HG02610 (cell line): ENCODE results near the gene PLCB1.

ENCODE experiments used
- ATAC-seq: cut with Tn5 transposase; IDR thresholded peaks from one replicate; pipeline ENCODE4 v1.9.1; 2021; ENCODE audit warnings: mild to moderate bottlenecking, moderate library complexity; ENCODE audit not compliant: unreplicated experiment

Gene PLCB1

DNA sequence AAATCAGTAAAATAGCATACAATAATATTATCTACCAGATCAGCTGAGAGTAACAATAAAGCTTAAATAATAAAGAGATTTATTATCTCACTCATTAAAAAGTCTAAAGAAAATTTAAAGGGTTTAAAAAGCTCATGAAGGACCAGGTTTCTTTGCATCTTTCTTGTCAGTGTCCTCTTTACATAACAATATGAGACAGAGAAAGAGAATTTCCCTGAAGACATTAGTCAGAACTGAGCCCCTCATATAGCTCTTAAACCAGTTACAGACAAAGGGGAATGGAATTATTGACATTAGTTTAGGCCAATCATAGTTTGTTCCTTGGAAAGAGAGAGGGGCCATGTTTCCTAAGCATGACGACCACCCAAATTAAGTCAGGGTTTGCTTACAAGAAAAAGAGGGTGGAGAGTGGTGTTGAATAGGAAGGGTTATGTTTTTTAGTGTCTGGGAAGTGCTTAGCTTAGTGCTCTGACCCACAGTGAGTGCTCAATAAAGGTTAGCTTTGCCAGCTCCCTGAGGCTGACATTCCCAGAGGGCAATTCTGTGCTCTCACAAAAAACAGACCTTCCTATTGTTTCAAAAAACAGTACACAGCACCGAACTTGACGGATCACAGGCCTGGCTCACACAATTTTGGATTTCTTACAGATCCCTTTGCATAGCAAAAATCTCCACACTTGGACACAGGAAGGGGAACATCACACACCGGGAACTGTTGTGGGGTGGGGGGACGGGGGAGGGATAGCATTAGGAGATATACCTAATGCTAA lies 3.6 kb upstream of the PLCB1 start:
- no peak for ATAC-seq

DNA sequence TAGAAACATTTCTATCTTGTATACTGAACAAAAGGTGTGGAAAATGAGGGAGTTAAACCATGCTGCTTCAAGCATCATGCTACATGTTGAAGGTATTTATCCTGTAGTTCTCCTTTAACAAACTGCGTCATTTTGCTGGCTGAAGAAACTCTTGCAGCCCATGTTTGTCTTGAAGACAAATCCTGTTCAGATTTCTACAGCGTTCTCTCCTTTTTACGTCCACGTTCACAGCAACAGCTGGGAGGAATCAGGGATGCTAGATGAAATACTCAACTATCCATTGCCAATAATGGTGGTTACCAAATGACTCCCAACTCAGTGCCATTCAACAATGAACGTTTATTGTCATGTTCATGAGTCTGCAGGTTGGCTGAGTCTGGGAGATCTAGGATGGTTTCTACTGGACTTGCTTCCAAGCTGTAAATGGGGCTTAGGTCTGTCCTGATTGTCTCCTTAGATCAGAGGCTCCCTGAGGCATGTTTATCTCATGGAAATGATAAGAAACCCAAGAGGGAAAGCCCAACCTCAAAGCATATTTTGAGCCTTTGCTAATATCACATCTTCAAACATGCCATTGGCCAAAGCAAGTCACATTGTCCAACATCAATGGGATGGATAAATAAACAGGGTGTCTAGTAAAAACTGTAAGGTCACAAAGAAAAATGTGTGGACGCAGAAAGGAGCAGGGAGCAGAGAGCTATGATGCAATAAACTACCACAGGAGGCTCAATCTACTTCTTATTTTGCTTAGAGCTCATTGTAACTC lies 2.7 kb upstream of the PLCB1 start:
- no peak for ATAC-seq

DNA sequence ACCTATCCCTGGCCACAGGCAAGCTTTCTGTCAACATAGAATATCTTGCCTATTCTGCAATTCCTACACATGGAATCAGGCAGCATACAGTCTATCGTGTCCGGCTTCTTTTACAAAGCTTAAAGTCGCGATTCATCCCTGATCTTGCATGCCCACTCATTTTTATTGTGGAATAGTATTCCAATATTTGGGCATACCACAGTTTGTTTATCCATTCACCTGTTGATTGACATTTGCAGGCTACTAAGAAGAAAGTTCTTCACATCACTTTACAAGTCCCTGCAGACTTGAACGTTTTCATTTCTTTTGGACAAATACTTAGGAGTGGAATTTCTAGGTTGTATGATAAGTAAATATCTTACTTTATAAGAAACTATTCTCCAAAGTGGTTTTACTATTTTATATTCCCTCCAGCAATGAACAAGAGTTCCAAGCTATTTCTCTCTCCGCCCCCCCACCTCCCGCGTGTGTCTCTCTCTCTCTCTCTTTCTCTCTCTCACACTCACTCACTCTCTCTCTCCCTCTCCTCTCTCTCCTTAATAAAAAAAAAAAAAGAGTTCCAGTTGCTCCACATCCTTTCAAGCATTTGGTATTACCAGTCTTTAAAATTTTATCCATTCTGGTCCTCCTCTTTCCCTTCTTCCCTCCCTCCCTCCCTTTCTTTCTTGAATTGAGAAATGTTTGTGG lies 1.1 kb upstream of the PLCB1 start:
- ATAC-seq, result no peak

DNA sequence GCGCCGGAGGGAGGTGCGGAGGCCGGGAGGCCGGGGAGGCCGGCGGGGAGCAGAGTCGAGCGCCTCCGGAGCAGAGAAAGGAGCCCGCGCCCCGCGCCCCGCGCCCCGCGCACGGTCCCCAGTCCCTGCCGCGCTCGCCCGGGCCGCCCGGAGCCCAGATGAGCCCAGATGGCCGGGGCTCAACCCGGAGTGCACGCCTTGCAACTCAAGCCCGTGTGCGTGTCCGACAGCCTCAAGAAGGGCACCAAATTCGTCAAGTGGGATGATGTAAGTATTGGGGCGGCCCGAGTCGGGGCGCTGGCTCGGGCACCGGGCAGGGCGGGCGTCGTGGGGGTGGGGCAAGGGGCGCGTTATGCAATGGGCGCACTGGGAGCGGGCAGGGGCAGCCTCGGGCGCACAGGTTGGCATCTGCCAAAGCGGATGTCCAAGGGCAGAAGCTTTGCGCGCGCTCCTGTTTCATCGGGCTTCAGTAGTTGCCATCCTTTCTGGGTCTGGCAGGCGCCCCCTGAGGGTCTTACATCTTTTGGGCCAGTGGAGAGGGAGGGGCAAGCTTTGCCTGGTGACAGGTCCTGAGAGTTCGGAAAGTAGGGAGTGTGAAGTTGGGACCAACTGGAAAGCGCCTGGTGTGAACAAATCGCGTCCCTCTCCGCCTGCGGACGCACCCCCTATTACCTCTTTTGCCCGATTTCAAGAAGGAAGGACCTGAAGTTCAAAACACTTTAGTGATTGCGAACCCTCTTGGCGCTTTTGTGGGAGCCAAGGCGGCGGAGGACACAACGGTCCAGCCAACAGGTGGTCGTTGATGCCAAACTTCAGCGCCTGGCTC lies 631 bp downstream of the PLCB1 start:
- no peak for ATAC-seq

DNA sequence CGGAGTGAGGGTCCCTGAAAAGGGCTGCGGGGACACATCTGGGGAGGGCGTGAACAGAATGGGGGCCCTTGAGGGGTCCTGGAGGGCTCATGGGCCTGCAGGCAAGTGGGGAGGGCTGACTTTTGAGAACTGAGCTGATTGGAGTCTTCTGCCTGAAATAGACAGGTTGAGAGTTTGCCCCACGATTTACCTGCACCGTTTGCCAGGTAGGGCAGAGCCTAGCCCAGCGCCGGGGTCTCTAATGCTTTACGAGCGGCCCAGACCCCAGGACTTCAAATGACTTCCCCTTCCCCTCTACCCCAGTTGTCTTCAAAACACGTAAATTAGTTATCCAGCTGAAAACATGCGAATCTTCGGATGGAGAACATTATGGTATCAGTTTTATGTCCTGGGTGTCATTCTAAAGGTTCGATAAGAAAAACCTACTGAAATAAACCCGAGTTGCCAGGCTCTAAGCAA lies 1.3 kb downstream of the PLCB1 start:
- ATAC-seq, result no peak

DNA sequence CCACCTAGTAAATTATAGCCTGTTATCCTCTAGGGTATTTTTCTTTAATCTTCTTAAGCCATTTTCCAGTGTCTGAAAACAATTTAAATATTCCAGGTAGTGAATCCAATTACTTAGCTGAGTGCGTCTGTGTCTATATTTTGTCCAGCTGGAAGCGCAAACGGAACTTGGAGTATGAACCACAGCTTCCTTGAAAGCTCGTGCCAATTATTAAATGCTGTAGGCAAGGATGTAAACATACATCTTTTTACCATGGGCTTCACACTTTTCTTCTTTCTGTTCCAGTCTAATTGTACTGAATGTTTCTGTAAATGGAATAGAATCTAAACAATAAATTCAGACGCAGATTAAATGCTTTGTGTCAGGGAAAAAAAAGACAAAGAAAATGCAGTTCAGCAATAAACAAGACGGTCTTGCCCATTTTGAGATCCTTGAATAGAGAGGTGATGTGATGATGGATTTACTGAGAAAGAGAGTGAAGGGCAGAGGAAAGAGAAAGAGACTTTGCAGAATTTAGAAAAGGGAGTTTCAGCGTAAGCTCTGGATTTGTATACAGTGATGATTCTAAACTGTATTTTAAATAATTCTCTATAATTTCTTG lies 1.9 kb downstream of the PLCB1 start:
- ATAC-seq, result no peak

DNA sequence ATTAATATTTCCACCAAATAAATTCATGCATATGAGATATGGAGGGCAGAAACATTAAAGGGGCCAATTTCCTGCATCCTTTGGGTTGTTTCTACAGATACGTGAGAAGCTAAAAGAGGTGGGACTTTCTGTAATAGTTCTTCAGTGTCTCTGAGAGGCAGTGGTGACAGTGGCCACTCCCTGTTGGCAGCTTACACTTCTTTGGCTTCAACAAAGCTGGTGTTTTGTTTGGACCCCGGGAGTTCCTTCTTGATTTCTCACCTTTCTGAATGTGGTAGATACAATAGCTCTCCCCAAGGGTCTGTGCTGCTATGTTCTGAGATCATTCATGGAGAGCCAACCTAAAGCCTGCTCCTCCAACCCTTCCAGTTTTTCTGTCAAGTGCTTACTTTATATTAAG lies 7.8 kb downstream of the PLCB1 start:
- ATAC-seq, result no peak

DNA sequence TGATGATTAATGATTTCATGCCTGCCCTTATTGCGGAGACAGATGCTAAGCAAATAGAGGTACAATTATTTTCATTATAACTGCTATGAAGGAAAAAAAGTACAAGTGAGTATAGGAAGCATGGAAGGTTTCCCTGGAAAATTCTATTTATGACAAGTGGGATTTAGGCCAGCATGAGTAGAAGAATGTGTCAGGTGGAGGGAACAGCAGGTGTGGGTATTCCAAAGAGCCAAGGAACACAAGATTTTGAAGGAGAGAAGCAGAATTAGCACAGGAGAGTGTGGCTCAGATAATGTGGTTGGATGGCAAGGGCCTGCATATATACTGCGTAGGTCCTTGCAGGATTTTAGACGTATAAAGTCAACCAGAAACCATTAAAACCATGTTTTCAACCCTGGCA lies 11.4 kb downstream of the PLCB1 start:
- no peak for ATAC-seq

DNA sequence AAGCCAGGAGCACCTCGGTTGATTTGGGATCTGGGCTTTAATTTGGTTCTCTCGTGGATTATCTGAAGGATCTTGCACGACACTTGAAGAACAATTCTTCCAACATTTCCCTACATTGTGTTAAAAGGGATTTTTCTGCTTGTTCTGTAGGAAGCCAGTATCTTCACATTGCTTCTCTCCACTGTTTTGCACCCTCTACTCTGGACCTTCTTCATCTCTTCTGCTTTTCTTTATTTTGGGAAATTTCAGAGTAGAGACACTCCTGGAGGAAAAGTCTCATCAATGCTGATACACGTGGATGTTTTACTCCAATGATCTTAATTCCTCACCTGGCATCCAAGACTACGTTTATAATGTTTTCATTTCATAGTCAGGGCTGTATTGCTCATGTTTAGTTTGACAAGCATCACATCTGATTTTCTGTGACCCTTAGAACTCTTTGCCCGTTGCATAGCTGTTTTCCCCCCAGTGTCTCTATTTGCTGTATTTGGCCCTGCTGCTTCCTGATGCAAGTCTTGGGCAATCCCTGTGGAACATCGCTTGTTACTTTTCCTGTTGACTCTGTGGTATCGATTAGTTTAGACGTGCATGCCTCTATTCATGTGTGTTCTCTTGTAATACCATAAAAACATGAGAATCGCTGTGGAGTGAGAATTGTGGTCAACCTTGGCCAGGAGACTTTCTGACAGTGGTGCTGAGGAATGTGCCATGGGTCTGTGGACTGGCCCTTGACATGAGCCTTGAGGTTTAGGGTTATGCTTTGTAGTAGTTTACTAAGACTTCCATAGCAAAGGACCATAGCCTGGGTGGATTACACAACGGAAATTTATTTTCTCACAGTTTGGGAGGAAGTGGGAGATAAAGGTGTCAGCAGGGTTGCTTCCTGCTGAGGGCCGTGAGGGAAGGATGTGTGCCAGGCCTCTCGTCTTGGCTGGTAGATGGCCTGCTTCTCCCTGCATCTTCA lies 12.5 kb downstream of the PLCB1 start:
- ATAC-seq, result no peak

DNA sequence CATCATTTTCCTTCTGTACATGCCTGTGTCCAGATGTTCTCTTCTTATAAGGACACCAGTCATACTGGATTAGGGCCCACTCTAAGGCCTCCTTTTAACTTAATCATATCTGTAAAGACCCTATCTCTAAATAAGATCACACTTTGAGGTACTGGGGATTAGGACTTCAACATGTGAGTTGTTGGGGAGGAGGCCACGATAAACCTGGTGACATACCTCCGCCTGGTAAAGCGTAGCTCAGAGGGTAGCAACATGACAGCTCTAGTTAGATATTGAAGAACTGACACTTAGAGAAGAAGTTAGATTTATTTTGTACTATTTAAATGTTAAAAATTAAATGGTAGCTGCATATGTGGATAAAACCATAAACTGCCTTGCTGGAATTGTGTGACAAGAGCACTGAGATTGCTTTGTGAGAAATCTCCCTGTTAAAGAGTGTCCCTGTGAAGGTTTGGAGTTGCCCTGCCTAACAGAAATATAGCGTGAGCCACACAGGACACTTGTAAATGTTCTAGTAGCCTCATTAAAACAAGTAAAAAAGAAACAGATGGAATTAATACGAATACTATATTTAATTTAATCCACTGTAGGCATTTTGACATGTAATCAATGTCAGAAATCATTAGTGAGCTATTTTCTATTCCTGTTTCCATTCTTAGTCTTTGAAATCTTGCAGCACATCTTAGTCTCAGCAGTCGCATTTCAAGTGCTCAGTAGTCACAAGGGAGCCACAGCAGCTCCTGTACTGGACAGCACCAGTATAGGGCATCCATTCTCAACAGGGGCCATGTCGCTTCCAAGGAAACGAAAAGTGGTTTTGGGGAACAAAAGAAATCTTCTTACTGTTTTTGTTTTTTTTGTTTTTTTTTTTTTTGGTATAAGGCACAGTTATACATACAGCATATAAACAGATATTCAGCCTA lies 13.4 kb downstream of the PLCB1 start:
- no peak for ATAC-seq

DNA sequence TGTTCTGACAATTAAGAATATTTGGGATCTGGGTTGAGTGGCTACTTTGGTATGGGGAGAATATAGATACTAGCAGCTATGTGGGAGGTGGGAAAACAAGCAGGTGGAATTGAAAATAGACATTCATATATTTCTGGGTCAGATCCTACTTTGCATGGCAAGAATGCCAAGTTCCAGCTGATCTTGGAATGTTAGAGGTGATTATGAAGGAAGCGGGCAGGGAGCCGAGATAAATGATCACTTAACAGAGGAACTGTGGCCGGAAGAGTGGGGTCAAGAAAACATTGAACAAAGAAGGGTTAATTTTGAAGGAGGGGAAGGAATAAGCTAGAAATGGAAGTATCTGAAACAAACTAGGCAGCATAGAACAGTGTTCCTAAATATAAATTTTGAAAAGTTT lies 15.4 kb downstream of the PLCB1 start:
- no peak for ATAC-seq

DNA sequence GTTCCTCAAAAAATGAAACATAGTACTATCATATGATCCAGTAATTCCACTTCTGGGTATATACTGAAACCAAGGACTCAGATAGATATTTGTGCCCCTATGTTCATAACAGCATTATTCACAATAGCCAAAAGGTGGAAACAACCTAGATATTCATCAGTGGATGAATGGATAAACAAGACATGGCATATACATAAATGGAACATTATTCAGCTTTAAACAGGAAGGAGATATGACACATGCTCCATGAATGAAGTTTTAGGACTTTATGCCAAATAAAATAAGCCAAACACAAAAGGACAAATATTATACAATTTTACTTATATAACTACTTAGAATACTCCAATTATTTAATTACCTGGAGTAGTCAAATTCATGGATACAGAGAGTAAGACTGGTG lies 16.4 kb downstream of the PLCB1 start:
- no peak for ATAC-seq

DNA sequence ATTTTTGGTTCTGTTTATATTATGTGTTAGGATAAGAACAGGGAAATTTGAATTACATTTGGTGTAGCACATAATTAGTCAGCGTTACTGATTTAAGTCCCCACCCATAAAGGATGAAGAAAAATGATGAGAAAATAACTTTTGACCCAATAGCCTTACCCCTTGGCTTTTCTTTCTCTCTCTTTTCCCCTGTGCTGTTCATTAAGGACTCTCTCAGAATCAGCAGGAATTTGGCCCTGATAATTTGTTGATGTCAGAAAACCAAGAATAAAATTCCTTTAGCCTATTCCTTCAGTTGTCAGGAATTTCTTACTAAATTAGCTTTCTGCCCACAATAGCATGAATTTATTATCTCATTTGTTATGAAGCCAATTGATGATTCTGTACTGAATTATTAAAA lies 18.5 kb downstream of the PLCB1 start:
- no peak for ATAC-seq

DNA sequence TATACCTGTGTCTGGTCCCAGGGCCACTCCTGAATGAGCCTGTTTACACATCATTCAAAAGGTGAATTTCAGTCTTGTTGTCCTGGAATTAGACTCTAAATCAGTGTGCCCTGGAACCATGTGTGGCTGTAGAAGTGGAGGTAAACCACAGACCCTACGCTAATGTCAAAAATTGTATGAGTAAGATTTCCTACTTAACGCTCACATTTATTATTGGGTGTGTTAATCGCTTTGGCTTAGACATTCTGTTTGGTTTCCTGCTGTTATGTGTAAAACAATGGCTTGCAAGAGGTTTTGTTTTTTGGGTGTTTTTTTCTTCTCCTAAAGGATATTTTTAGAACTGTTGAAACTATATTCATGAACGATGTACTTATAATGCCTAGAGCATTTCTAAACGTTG lies 19.3 kb downstream of the PLCB1 start:
- no peak for ATAC-seq

DNA sequence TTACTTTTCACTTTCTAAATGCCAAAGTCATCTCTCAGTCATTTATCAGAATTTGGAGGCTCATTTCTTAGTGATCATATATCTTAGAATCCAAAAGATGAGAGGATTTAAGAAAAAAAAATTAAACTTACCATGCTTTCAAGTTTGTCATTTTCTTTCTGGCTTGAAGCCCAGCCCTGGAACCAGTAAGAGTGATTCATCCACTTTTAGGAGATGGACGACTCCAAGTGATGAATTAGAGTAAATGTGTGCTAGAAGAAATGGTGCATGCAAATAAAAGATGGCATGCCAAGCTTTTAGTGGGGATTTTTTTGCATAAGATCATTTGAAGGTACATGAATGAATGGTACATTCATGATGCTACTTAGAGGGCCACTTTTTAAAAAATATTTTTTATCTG lies 20.1 kb downstream of the PLCB1 start:
- no peak for ATAC-seq

DNA sequence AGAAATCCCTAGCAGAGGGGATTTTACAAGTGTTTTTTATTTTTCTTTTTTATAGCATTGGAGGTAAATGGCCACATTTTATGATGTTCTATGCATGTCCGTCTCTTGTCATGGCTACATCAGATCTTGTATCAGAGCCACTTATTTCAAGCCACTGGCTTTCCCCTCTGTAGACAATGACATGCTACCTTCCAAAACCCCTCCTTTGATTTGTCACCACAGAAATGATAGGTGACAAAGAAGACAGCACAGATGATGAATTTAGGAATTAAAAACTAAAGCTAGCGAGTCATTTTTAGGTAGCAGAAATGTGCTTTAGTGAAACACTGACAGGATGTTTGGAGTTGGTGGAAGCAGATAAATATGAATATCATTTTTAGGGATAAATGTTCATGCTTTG lies 20.8 kb downstream of the PLCB1 start:
- ATAC-seq, result no peak

DNA sequence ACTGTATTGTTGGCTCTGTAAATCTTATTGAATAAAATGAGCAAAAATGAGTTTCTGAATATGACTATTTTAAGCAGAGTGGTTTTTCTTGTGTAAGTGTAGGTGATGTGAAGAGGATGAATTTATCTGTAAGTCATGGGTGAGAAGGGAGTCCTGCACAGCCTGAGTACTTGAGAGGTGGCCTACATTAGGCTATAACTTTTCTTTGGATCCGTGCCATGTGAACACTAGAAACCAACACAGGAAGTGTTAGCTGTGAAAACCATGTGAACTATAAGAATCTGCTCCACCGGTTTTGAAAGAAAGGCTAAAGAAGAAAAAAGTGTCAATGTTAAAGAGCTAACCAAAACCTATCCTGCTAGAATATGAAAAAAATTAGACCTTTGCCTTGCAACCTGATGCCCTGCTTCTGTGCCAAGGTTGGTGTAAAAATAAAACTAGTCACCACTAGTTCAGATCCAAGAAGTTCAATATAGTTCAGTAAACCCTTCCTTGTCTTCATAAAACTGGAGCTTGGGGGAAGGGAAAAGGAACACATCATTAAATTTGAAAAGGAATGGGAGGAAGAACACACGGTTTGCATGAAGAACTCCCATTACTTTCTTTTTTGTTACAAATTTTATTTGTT lies 21.3 kb downstream of the PLCB1 start:
- ATAC-seq, result peak; percentile 29

DNA sequence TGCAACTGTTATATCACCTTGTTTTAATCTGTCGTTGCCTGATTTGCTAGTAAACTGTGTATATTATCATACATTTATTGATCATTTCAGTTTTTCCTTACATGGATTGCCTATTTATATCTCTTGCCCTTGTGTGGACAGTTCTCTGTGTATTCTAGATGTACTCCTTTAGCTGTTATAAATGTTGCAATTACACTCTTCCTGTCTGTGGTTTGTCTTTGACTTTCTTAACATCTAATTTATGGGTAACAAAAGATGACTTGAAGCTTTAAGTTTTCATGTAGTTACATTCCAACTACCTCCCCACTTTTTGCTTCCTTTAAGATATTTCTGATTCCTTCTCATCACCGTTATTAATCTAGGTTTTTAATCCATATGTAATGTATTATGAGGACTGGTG lies 22.6 kb downstream of the PLCB1 start:
- ATAC-seq, result no peak
